ENCODE measurements around the gene CCM2L. TPM values are rescaled to one million over a fixed set of nuclear protein-coding genes. Genes with fewer than 3 reads are reported as not detected.

The CCM2L gene
- total and polyA plus RNA-seq, 9 of the 15 experiments (the other 6 are each of a cell fraction or from before 2014, with no cell fraction given) = 0.04 TPM; not detected in 8

DNA sequence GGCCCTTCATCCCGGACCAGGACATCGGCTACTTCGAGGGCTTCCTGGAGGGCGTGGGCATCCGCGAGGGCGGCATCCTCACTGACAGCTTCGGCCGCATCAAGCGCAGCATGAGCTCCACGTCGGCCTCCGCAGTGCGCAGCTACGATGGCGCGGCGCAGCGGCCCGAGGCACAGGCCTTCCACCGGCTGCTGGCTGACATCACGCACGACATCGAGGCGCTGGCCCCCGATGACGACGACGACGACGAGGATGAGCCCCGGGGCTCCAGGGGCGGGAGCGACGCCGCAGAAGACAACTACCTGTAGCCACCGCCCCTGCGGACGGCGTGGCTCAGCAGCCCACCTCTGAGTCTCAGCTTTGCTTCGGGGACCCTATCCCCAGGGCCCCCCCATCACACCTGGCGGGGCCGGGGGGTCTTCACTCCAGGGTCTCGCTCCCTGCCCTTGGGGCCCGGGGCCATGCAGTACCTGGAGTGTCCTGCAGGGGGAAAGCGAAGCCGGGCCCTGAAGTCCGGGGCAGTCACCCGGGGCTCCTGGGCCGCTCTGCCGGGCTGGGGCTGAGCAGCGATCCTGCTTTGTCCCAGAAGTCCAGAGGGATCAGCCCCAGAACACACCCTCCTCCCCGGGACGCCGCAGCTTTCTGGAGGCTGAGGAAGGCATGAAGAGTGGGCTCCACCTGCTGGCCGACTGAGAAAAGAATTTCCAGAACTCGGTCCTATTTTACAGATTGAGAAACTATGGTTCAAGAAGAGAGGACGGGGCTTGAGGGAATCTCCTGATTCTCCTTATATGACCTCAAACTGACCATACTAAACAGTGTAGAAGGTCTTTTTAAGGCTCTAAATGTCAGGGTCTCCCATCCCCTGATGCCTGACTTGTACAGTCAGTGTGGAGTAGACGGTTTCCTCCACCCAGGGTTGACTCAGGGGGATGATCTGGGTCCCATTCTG lies 21.0 kb downstream of the CCM2L start (continued):
- TF ChIP-seq ATF7 (IDR thresholded peaks at IDR 0.05) = peak; percentile 40; the same call in 1 of the 2 replicates
- 0 out of 2 replicates have a peak, but pooled peaks have one; percentile 11 for TF ChIP-seq MAX (CRISPR knock-in tag; IDR thresholded peaks at IDR 0.05)
- TF ChIP-seq, protein P1, sequence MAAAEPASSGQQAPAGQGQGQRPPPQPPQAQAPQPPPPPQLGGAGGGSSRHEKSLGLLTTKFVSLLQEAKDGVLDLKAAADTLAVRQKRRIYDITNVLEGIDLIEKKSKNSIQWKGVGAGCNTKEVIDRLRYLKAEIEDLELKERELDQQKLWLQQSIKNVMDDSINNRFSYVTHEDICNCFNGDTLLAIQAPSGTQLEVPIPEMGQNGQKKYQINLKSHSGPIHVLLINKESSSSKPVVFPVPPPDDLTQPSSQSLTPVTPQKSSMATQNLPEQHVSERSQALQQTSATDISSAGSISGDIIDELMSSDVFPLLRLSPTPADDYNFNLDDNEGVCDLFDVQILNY (CRISPR knock-in tag; IDR thresholded peaks at IDR 0.05) = no peak
- 0 out of 2 replicates have a peak, but pooled peaks have one; percentile 17 for TF ChIP-seq RBFOX2 (IDR thresholded peaks at IDR 0.05; ENCODE audit: low read depth, low read length)
- TF ChIP-seq BRCA1 (IDR thresholded peaks at IDR 0.05) = no peak
- no peak for TF ChIP-seq BRCA1 (CRISPR knock-in tag; IDR thresholded peaks at IDR 0.05)
- TF ChIP-seq GTF2A2 (tag; IDR thresholded peaks at IDR 0.05) = no peak
- peak in 1 of 2 experiments; percentile 55; a peak in 2 of 4 replicates for TF ChIP-seq MAZ (CRISPR knock-in tag; conservative IDR thresholded peaks at IDR 0.05 in 1 of 2, IDR thresholded peaks at IDR 0.05 in 1 of 2)
- TF ChIP-seq C11orf30 (IDR thresholded peaks at IDR 0.05; ENCODE audit: low read depth) = no peak
- peak; percentile 26 for TF ChIP-seq CTCFL (IDR thresholded peaks at IDR 0.05; ENCODE audit: borderline replicate concordance, insufficient read depth, low read depth, low read length, poor library complexity, severe bottlenecking)
- TF ChIP-seq, protein P2, sequence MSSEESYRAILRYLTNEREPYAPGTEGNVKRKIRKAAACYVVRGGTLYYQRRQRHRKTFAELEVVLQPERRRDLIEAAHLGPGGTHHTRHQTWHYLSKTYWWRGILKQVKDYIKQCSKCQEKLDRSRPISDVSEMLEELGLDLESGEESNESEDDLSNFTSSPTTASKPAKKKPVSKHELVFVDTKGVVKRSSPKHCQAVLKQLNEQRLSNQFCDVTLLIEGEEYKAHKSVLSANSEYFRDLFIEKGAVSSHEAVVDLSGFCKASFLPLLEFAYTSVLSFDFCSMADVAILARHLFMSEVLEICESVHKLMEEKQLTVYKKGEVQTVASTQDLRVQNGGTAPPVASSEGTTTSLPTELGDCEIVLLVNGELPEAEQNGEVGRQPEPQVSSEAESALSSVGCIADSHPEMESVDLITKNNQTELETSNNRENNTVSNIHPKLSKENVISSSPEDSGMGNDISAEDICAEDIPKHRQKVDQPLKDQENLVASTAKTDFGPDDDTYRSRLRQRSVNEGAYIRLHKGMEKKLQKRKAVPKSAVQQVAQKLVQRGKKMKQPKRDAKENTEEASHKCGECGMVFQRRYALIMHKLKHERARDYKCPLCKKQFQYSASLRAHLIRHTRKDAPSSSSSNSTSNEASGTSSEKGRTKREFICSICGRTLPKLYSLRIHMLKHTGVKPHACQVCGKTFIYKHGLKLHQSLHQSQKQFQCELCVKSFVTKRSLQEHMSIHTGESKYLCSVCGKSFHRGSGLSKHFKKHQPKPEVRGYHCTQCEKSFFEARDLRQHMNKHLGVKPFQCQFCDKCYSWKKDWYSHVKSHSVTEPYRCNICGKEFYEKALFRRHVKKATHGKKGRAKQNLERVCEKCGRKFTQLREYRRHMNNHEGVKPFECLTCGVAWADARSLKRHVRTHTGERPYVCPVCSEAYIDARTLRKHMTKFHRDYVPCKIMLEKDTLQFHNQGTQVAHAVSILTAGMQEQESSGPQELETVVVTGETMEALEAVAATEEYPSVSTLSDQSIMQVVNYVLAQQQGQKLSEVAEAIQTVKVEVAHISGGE (CRISPR knock-in tag; IDR thresholded peaks at IDR 0.05) = no peak
- TF ChIP-seq CCNT2 (IDR thresholded peaks at IDR 0.05; ENCODE audit: borderline replicate concordance, extremely low read depth, insufficient read length, low read depth, low read length) = peak; percentile 20
- TF ChIP-seq, protein P3, sequence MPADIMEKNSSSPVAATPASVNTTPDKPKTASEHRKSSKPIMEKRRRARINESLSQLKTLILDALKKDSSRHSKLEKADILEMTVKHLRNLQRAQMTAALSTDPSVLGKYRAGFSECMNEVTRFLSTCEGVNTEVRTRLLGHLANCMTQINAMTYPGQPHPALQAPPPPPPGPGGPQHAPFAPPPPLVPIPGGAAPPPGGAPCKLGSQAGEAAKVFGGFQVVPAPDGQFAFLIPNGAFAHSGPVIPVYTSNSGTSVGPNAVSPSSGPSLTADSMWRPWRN (IDR thresholded peaks at IDR 0.05; ENCODE audit: low read depth) = no peak
- TF ChIP-seq ZNF143 (CRISPR knock-in tag; IDR thresholded peaks at IDR 0.05) = 0 out of 2 replicates have a peak, but pooled peaks have one; percentile 38
- no peak for TF ChIP-seq IFI16 (CRISPR knock-in tag; IDR thresholded peaks at IDR 0.05)
- no peak for TF ChIP-seq HMBOX1 (IDR thresholded peaks at IDR 0.05)
- peak; percentile 67; the same call in 1 of the 2 replicates for TF ChIP-seq MTA3 (IDR thresholded peaks at IDR 0.05; ENCODE audit: borderline replicate concordance)

Measured in K562 (cell line).